Glomerular endothelial cell (primary cell): ENCODE measurements around the gene UBAP1L. TPM values are rescaled to one million over a fixed set of nuclear protein-coding genes. Genes with fewer than 3 reads are reported as not detected.
"Not testable (repeated sequence)": the region's sequence is repeated elsewhere in the genome, so short reads cannot be mapped to it uniquely, and the experiment has no call there.

Experiments
- DNase-seq: peaks from one replicate; pipeline ENCODE4 v3.0.0-alpha.2; 2011; ENCODE audit warnings: low read depth, low spot score; ENCODE audit errors: extremely low read depth
- total RNA-seq: library from RNA; depleted of rRNA; stranded (reverse); fragments of >200 nt; gene quantifications from 2 replicates; pipeline ENCODE4 v1.2.3, GENCODE V29; 2015

Gene UBAP1L
- total RNA-seq, 1 donor from 2014 or later, result 1.6 TPM

GRCh38 chr15:65100442-65100841 lies 14.6 kb downstream of the UBAP1L start:
- no peak for DNase-seq

GRCh38 chr15:65099801-65100200 lies 15.2 kb downstream of the UBAP1L start:
- not testable (repeated sequence) for DNase-seq

GRCh38 chr15:65099336-65099735 lies 15.7 kb downstream of the UBAP1L start:
- no peak for DNase-seq

- no peak for DNase-seq
Measured at GRCh38 chr15:65097651-65098263, 17.2 kb downstream of the UBAP1L start.

GRCh38 chr15:65096481-65097385 lies 18.3 kb downstream of the UBAP1L start:
- no peak for DNase-seq

GRCh38 chr15:65095747-65096104 lies 19.3 kb downstream of the UBAP1L start:
- DNase-seq, result no peak

- DNase-seq, result no peak
Measured at GRCh38 chr15:65095011-65095746, 19.8 kb downstream of the UBAP1L start.

- no peak for DNase-seq
Measured at GRCh38 chr15:65094294-65094995, 20.6 kb downstream of the UBAP1L start.

GRCh38 chr15:65093793-65094170 lies 21.2 kb downstream of the UBAP1L start:
- not testable (repeated sequence) for DNase-seq

- DNase-seq, result no peak
Measured at GRCh38 chr15:65092911-65093792, 21.8 kb downstream of the UBAP1L start.

GRCh38 chr15:65091946-65092770 lies 22.8 kb downstream of the UBAP1L start:
- DNase-seq, result no peak

- DNase-seq, result no peak
Measured at GRCh38 chr15:65089206-65089824, 25.7 kb downstream of the UBAP1L start.

GRCh38 chr15:65088643-65089021 lies 26.4 kb downstream of the UBAP1L start:
- DNase-seq, result no peak

GRCh38 chr15:65087873-65088642 lies 26.9 kb downstream of the UBAP1L start:
- DNase-seq, result no peak

GRCh38 chr15:65087411-65087810 lies 27.6 kb downstream of the UBAP1L start:
- DNase-seq, result no peak

- no peak for DNase-seq
Measured at GRCh38 chr15:65086680-65087111, 28.3 kb downstream of the UBAP1L start.

GRCh38 chr15:65085990-65086679 lies 28.9 kb downstream of the UBAP1L start:
- no peak for DNase-seq
